CD4-positive, alpha-beta T cell (primary cell): ENCODE measurements around the gene UBQLN3. TPM values are rescaled to one million over a fixed set of nuclear protein-coding genes. Genes with fewer than 3 reads are reported as not detected.

Experiments used
- ATAC-seq: fragments of 200-7000 bp; cut with Tn5 transposase; one replicate; pipeline ENCODE4 v1.10.0; 2022; ENCODE audit warnings: mild to moderate bottlenecking; ENCODE audit not compliant: poor library complexity
- CTCF ChIA-PET: fragments of 350-600 bp; sonication (Branson Sonifier 250); formaldehyde crosslinking; loops from one replicate; lab custom pipeline; 2021; ENCODE audit warnings: antibody characterized with exemption, inconsistent platforms; lab: Charles Lee
- POLR2A ChIA-PET: fragments of 350-600 bp; sonication (Branson Sonifier 250); formaldehyde crosslinking; loops from one replicate; lab custom pipeline; 2021; ENCODE audit warnings: antibody characterized with exemption, inconsistent platforms; lab: Charles Lee
- DNase-seq, 14 experiments: peaks; one replicate each; pipeline ENCODE4 v3.0.0-alpha.2; 2013 to 2020; ENCODE audit warnings: mixed read lengths in 2 of 14
- H3K27ac ChIP-seq, 2 donors: one replicate each; pipeline versions ENCODE4 v1.5.1 to v1.7.0; 2013; ENCODE audit warnings: low read length in 2 of 2, low read depth in 1 of 2, mild to moderate bottlenecking in 1 of 2
- H3K27me3 ChIP-seq, 2 experiments: 1 replicate in 1 of 2; 2 replicates in 1 of 2; pipeline versions ENCODE4 v1.6.1 to v1.7.0; 2013; ENCODE audit warnings: low read length in 2 of 2, control low read depth in 1 of 2, mild to moderate bottlenecking in 1 of 2, moderate library complexity in 1 of 2; ENCODE audit not compliant: insufficient read depth in 2 of 2, control insufficient read depth in 1 of 2
- H3K36me3 ChIP-seq: one replicate; pipeline ENCODE4 v1.6.1; 2013; ENCODE audit warnings: low read length, control low read depth; ENCODE audit not compliant: insufficient read depth
- H3K4me1 ChIP-seq: one replicate; pipeline ENCODE4 v1.6.1; 2013; ENCODE audit warnings: low read length, control low read depth; ENCODE audit not compliant: insufficient read depth
- H3K4me3 ChIP-seq: one replicate; pipeline ENCODE4 v1.5.1; 2013; ENCODE audit warnings: mild to moderate bottlenecking, low read length, moderate library complexity
- H3K9me3 ChIP-seq, 2 experiments: 1 replicate in 1 of 2; 2 replicates in 1 of 2; pipeline versions ENCODE4 v1.6.1 to v1.7.0; 2013; ENCODE audit warnings: low read length in 2 of 2, mild to moderate bottlenecking in 2 of 2, control low read depth in 1 of 2, moderate library complexity in 1 of 2; ENCODE audit not compliant: control insufficient read depth in 1 of 2, insufficient read depth in 1 of 2
- H3K27ac Mint-ChIP-seq: one replicate; pipeline ENCODE4 v1.8.0; 2020; ENCODE audit warnings: mixed read lengths
- H3K27me3 Mint-ChIP-seq: one replicate; pipeline ENCODE4 v1.8.0; 2021; ENCODE audit warnings: mixed read lengths
- H3K36me3 Mint-ChIP-seq: one replicate; pipeline ENCODE4 v1.8.0; 2021; ENCODE audit warnings: low read depth, mixed read lengths
- H3K4me1 Mint-ChIP-seq: one replicate; pipeline ENCODE4 v1.8.0; 2021; ENCODE audit warnings: low read depth, mixed read lengths
- H3K4me3 Mint-ChIP-seq: one replicate; pipeline ENCODE4 v1.8.0; 2020; ENCODE audit warnings: mild to moderate bottlenecking, mixed read lengths
- H3K9me3 Mint-ChIP-seq: one replicate; pipeline ENCODE4 v1.8.0; 2020; ENCODE audit warnings: mixed read lengths
- CTCF ChIP-seq: fragments of 200-600 bp; IDR thresholded peaks from one replicate; pipeline ENCODE4 v1.8.0; 2022; ENCODE audit warnings: antibody characterized with exemption, mild to moderate bottlenecking
- intact Hi-C, 2 experiments: fragments of 100-400 bp; cut with DNase I in 1 of 2; cut with micrococcal nuclease in 1 of 2; formaldehyde crosslinking; loops; one replicate each; pipeline versions ENCODE4 v1.15.1 to v1.9.0; 2023 to 2025; cut with DNase I, micrococcal nuclease
- total RNA-seq, 174 experiments: library from RNA in 2 of 174; stranded (reverse) in 2 of 174; gene quantifications; one replicate each; pipeline ENCODE4 v1.2.3 and lab custom pipeline; 2021 to 2026

Gene UBQLN3
- total RNA-seq, 2 experiments from 2014 or later, result 0.08 TPM; not detected in 1

- ChIA-PET CTCF (no interaction called here), POLR2A (no interaction called here)
Measured at GRCh38 chr11:5467527-5467926, 42.2 kb downstream of the UBQLN3 start.

GRCh38 chr11:5460983-5461621, 48.7 kb downstream of the UBQLN3 start:
- Mint-ChIP-seq H3K27ac (no peak overlapping the region), H3K9me3 (no peaks in the 10 kb centered on the region), H3K36me3 (no peaks in the 10 kb centered on the region), H3K27me3 (peaks cover 9% of the 10 kb centered on the region), H3K4me1 (no peaks in the 10 kb centered on the region), H3K4me3 (no peak overlapping the region)
- Histone ChIP-seq H3K4me3 (no peak overlapping the region), H3K27me3 (no peaks in the 10 kb centered on the region), H3K27ac (no peak overlapping the region), H3K4me1 (no peaks in the 10 kb centered on the region), H3K9me3 (peaks cover 0 to 8% of the 10 kb centered on the region in 2 experiments), H3K36me3 (no peaks in the 10 kb centered on the region)
- intact Hi-C loops, result no loop called here
- no peak for DNase-seq
- POLR2A ChIA-PET, result no interaction called here
- TF ChIP-seq CTCF, result no peak
- CTCF ChIA-PET, result no interaction called here
- no peak for ATAC-seq

More at GRCh38 chr11:5467527-5467926, 42.2 kb downstream of the UBQLN3 start:
- no peaks in the 10 kb centered on the region for H3K4me1 ChIP-seq
- H3K4me3 ChIP-seq, result no peak overlapping the region
- no peak overlapping the region for H3K27ac ChIP-seq
- intact Hi-C loops, result no loop called here
- H3K9me3 ChIP-seq, result no peaks in the 10 kb centered on the region
- no peaks in the 10 kb centered on the region for H3K36me3 Mint-ChIP-seq
- no peak for ATAC-seq
- no peak for DNase-seq
- no peak overlapping the region for H3K27ac Mint-ChIP-seq
- no peak overlapping the region for H3K4me3 Mint-ChIP-seq
- no peaks in the 10 kb centered on the region for H3K9me3 Mint-ChIP-seq
- peaks cover 35% of the 10 kb centered on the region for H3K27me3 Mint-ChIP-seq
- peaks cover 2 to 7% of the 10 kb centered on the region in 2 experiments for H3K27me3 ChIP-seq
- no peaks in the 10 kb centered on the region for H3K4me1 Mint-ChIP-seq
- H3K36me3 ChIP-seq, result no peaks in the 10 kb centered on the region
- TF ChIP-seq CTCF, result no peak

Other genes with a start within 250 kb of the UBQLN3 start
- not detected for gene HBE1, start 240.0 kb downstream of the UBQLN3 start, total RNA-seq
- not detected for gene OR51B4, start 208.0 kb downstream of the UBQLN3 start, total RNA-seq
- not detected for gene OR51B2, start 185.7 kb downstream of the UBQLN3 start, total RNA-seq
- under 1 TPM in 1 of 2 experiments, not detected in 1; 0.30 TPM for gene OR51B5, start 166.4 kb downstream of the UBQLN3 start, total RNA-seq
- gene OR51B6, start 158.4 kb downstream of the UBQLN3 start, total RNA-seq, result not detected
- not detected for gene OR51M1, start 126.1 kb downstream of the UBQLN3 start, total RNA-seq
- not detected for gene OR51Q1, start 87.8 kb downstream of the UBQLN3 start, total RNA-seq
- not detected for gene OR51I1, start 68.4 kb downstream of the UBQLN3 start, total RNA-seq
- not detected for gene OR51I2, start 60.6 kb downstream of the UBQLN3 start, total RNA-seq
- not detected for gene OR52D1, start 21.3 kb downstream of the UBQLN3 start, total RNA-seq
- under 1 TPM; 0.30 to 0.50 TPM for gene UBQLNL, start 6.7 kb upstream of the UBQLN3 start, total RNA-seq
- gene OR52H1, start 38.6 kb upstream of the UBQLN3 start, total RNA-seq, result under 1 TPM in 1 of 2 experiments, not detected in 1; 0.22 TPM
- gene OR52B6, start 70.9 kb upstream of the UBQLN3 start, total RNA-seq, result not detected
- not detected for gene TRIM6, start 86.7 kb upstream of the UBQLN3 start, total RNA-seq
- 1 to 10 TPM; 3.0 to 3.5 TPM for gene TRIM34, start 115.0 kb upstream of the UBQLN3 start, total RNA-seq
- 1 to 10 TPM; 5.9 to 8.0 TPM for gene TRIM5, start 175.1 kb upstream of the UBQLN3 start, total RNA-seq
- 100 to 1,000 TPM; 198 to 206 TPM for gene TRIM22, start 179.8 kb upstream of the UBQLN3 start, total RNA-seq
- under 1 TPM; 0.14 to 0.17 TPM for gene OR56B1, start 226.5 kb upstream of the UBQLN3 start, total RNA-seq
- under 1 TPM; 0.50 to 0.96 TPM for gene OR52N4, start 244.3 kb upstream of the UBQLN3 start, total RNA-seq